ENCODE data around the gene TIMD4. TPM values are rescaled to one million over a fixed set of nuclear protein-coding genes. Genes with fewer than 3 reads are reported as not detected.

The TIMD4 gene
- total and polyA plus RNA-seq, 2 donors (not counting 1 experiment from before 2014, with no cell fraction given), result 0.07 TPM; not detected in 1

DNA sequence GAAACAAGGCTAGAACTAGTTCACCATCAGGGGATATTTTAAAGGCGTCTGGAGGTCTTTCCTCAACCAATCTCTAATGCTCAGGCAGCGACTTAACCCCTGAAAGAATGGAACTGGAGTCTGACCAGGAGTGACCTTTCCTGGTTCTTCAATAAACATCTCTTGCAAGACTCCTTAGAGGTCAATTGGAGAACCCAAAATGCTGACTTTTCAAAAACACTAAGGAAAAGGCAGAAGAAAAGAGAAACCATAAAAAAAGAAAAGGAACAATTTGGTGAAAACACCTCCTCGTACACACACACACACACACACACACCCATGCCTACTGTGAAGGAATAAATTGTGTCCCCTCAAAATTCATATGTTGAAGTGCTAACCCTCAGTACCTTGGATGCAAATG lies 12.3 kb downstream of the TIMD4 start:
- no peaks in the 10 kb centered on the region for H3K4me1 Mint-ChIP-seq
- Histone ChIP-seq H3K4me2 (replicated peaks; ENCODE audit: low read depth, low read length, poor library complexity, severe bottlenecking) (no peak overlapping the region), H3K27me3 (replicated peaks in 1 of 4; ENCODE audit: control extremely low read depth in 1 of 4, control insufficient read depth in 3 of 4, insufficient read depth in 4 of 4, low read length in 3 of 4) (no peaks in the 10 kb centered on the region), H3K36me3 (replicated peaks in 1 of 2; ENCODE audit: control extremely low read depth in 1 of 2, control insufficient read depth in 1 of 2, extremely low read depth in 1 of 2, insufficient read depth in 2 of 2, low read length in 1 of 2) (no peaks in the 10 kb centered on the region), H3K9me3 (ENCODE audit: control extremely low read depth in 1 of 3, control insufficient read depth in 2 of 3, insufficient read depth in 1 of 3, low read length in 2 of 3) (no peaks in the 10 kb centered on the region), H3K4me3 (ENCODE audit: control extremely low read depth in 1 of 5, extremely low read depth in 1 of 5, insufficient read depth in 1 of 5, low read depth in 2 of 5, low read length in 4 of 5) (no peak overlapping the region), H3K27ac (ENCODE audit: low read length in 2 of 2) (no peak overlapping the region), H4K20me1 (ENCODE audit: control insufficient read depth, insufficient read depth, low read length, poor library complexity, severe bottlenecking) (no peaks in the 10 kb centered on the region), H2AFZ (ENCODE audit: insufficient read depth, low read depth, low read length, poor library complexity, severe bottlenecking) (no peak overlapping the region), H3K79me2 (ENCODE audit: control insufficient read depth, insufficient read depth, low read length) (no peaks in the 10 kb centered on the region), H3K9ac (ENCODE audit: low read length) (no peak overlapping the region), H3K4me1 (ENCODE audit: control insufficient read depth in 2 of 2, insufficient read depth in 2 of 2, low read length in 2 of 2) (no peaks in the 10 kb centered on the region)
- peaks cover 4% of the 10 kb centered on the region for H3K27me3 Mint-ChIP-seq
- ATAC-seq (ENCODE audit: low read depth), result no peak
- intact Hi-C loops (cut with micrococcal nuclease), result no loop called here
- no peak overlapping the region for H3K27ac Mint-ChIP-seq
- CTCF ChIA-PET, result no interaction called here
- no peak overlapping the region for H3K4me3 Mint-ChIP-seq
- H3K9me3 Mint-ChIP-seq (ENCODE audit: insufficient read depth), result no peaks in the 10 kb centered on the region
- WGBS (ENCODE audit: insufficient coverage), result no CpG with 5 or more reads among the region's 3 CpGs
- DNase-seq, result no peak
- POLR2A ChIA-PET, result no interaction called here
- TF ChIP-seq, protein P1, sequence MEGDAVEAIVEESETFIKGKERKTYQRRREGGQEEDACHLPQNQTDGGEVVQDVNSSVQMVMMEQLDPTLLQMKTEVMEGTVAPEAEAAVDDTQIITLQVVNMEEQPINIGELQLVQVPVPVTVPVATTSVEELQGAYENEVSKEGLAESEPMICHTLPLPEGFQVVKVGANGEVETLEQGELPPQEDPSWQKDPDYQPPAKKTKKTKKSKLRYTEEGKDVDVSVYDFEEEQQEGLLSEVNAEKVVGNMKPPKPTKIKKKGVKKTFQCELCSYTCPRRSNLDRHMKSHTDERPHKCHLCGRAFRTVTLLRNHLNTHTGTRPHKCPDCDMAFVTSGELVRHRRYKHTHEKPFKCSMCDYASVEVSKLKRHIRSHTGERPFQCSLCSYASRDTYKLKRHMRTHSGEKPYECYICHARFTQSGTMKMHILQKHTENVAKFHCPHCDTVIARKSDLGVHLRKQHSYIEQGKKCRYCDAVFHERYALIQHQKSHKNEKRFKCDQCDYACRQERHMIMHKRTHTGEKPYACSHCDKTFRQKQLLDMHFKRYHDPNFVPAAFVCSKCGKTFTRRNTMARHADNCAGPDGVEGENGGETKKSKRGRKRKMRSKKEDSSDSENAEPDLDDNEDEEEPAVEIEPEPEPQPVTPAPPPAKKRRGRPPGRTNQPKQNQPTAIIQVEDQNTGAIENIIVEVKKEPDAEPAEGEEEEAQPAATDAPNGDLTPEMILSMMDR (IDR thresholded peaks at IDR 0.05), result no peak
- no peak for TF ChIP-seq EZH2 (IDR thresholded peaks at IDR 0.05; ENCODE audit: borderline replicate concordance, insufficient read depth, low read depth, low read length, poor library complexity, severe bottlenecking)

DNA sequence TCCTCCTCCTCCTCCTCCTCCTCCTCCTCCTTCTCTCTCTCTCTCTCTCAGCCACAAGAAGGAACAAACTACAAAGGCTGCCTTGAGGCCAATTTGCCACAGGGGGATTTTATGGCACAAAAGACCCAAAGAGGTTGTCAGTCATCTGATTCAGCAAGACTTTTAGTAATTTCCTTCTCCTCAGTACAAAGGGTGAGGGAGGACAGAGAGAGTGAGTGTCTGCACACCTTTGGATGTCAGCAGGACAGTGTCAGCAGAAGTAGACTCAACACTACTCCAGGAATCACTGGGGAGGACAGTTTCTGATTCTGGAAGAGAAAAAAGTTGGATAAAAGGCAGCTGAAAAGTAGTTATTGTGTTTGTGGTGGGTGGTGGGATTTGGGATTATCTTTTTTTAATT lies 13.6 kb downstream of the TIMD4 start:
- Mint-ChIP-seq H3K4me3 (no peak overlapping the region), H3K27me3 (peaks cover 4% of the 10 kb centered on the region), H3K9me3 (ENCODE audit: insufficient read depth) (no peaks in the 10 kb centered on the region), H3K4me1 (no peaks in the 10 kb centered on the region), H3K27ac (no peak overlapping the region)
- Histone ChIP-seq H3K4me1 (ENCODE audit: control insufficient read depth in 2 of 2, insufficient read depth in 2 of 2, low read length in 2 of 2) (no peaks in the 10 kb centered on the region), H3K27ac (ENCODE audit: low read length in 2 of 2) (no peak overlapping the region), H3K9ac (ENCODE audit: low read length) (no peak overlapping the region), H3K4me2 (replicated peaks; ENCODE audit: low read depth, low read length, poor library complexity, severe bottlenecking) (no peak overlapping the region), H3K79me2 (ENCODE audit: control insufficient read depth, insufficient read depth, low read length) (no peaks in the 10 kb centered on the region), H2AFZ (ENCODE audit: insufficient read depth, low read depth, low read length, poor library complexity, severe bottlenecking) (no peak overlapping the region), H3K4me3 (ENCODE audit: control extremely low read depth in 1 of 5, extremely low read depth in 1 of 5, insufficient read depth in 1 of 5, low read depth in 2 of 5, low read length in 4 of 5) (no peak overlapping the region), H3K36me3 (replicated peaks in 1 of 2; ENCODE audit: control extremely low read depth in 1 of 2, control insufficient read depth in 1 of 2, extremely low read depth in 1 of 2, insufficient read depth in 2 of 2, low read length in 1 of 2) (no peaks in the 10 kb centered on the region), H3K27me3 (replicated peaks in 1 of 4; ENCODE audit: control extremely low read depth in 1 of 4, control insufficient read depth in 3 of 4, insufficient read depth in 4 of 4, low read length in 3 of 4) (no peaks in the 10 kb centered on the region), H4K20me1 (ENCODE audit: control insufficient read depth, insufficient read depth, low read length, poor library complexity, severe bottlenecking) (no peaks in the 10 kb centered on the region), H3K9me3 (ENCODE audit: control extremely low read depth in 1 of 3, control insufficient read depth in 2 of 3, insufficient read depth in 1 of 3, low read length in 2 of 3) (no peaks in the 10 kb centered on the region)
- TF ChIP-seq, protein P1 (IDR thresholded peaks at IDR 0.05), result no peak
- no peak for TF ChIP-seq EZH2 (IDR thresholded peaks at IDR 0.05; ENCODE audit: borderline replicate concordance, insufficient read depth, low read depth, low read length, poor library complexity, severe bottlenecking)
- ATAC-seq (ENCODE audit: low read depth) (no peak), DNase-seq (no peak)
- ChIA-PET POLR2A (no interaction called here), CTCF (no interaction called here)
- intact Hi-C loops (cut with micrococcal nuclease), result no loop called here
